H1 (cell line): ENCODE data around the gene SAFB. TPM values are rescaled to one million over a fixed set of nuclear protein-coding genes. Genes with fewer than 3 reads are reported as not detected.

Experiments
- CTCF ChIA-PET: fragments of 300-600 bp; sonication (Branson Sonifier 250); formaldehyde crosslinking; loops from one replicate; lab custom pipeline; 2021; ENCODE audit not compliant: partially characterized antibody; lab: Charles Lee
- POLR2A ChIA-PET: fragments of 300-600 bp; sonication (Branson Sonifier 250); formaldehyde crosslinking; loops from one replicate; lab custom pipeline; 2021; ENCODE audit warnings: inconsistent platforms; ENCODE audit not compliant: partially characterized antibody; lab: Charles Lee
- DNase-seq, 2 experiments: peaks; one replicate each; pipeline versions ENCODE4 v3.0.0 to v3.0.0-alpha.2; 2010 to 2022; ENCODE audit warnings: low spot score in 2 of 2, low read depth in 1 of 2, mixed read lengths in 1 of 2
- FAIRE-seq: peaks from 2 replicates; lab custom pipeline; 2011; peaks lifted over from hg19 to GRCh38; lab: Jason Lieb, UNC
- H2AFZ ChIP-seq: 2 replicates; pipeline ENCODE4 v1.8.1; 2012; ENCODE audit warnings: low read length, inconsistent platforms
- H2AK5ac ChIP-seq: 2 replicates; pipeline ENCODE4 v1.6.1; 2013; ENCODE audit warnings: low read depth, low read length
- H2BK120ac ChIP-seq: replicated peaks from 2 replicates; pipeline ENCODE3; 2013; ENCODE audit warnings: low read depth, low read length, inconsistent platforms
- H2BK12ac ChIP-seq: 2 replicates; pipeline ENCODE4 v1.6.1; 2013; ENCODE audit warnings: low read depth, low read length
- H2BK15ac ChIP-seq: 2 replicates; pipeline ENCODE4 v1.6.1; 2013; ENCODE audit warnings: low read length
- H2BK20ac ChIP-seq: 2 replicates; pipeline ENCODE4 v1.6.1; 2013; ENCODE audit warnings: low read length
- H2BK5ac ChIP-seq: 2 replicates; pipeline ENCODE4 v1.6.1; 2013; ENCODE audit warnings: low read depth, low read length
- H3K14ac ChIP-seq: 2 replicates; pipeline ENCODE4 v1.6.1; 2013; ENCODE audit warnings: inconsistent platforms; ENCODE audit not compliant: insufficient read length
- H3K18ac ChIP-seq: 2 replicates; pipeline ENCODE4 v1.6.1; 2013; ENCODE audit warnings: low read length; ENCODE audit errors: extremely low read depth
- H3K23ac ChIP-seq: 2 replicates; pipeline ENCODE4 v1.6.1; 2013; ENCODE audit warnings: inconsistent platforms; ENCODE audit not compliant: insufficient read length
- H3K23me2 ChIP-seq: 2 replicates; pipeline ENCODE4 v1.6.1; 2013; ENCODE audit warnings: low read depth, low read length
- H3K27ac ChIP-seq: 2 replicates; pipeline ENCODE4 v1.6.1; 2011; ENCODE audit warnings: low read depth, low read length, inconsistent platforms
- H3K27me3 ChIP-seq, 4 experiments: replicated peaks in 1 of 4; 1 replicate in 1 of 4; 2 replicates in 3 of 4; pipeline versions ENCODE4 v1.6.1 to v1.8.1; 2011 to 2013; ENCODE audit warnings: low read length in 3 of 4, mild to moderate bottlenecking in 3 of 4, inconsistent platforms in 2 of 4, mixed read lengths in 2 of 4, moderate library complexity in 1 of 4; ENCODE audit not compliant: control insufficient read depth in 3 of 4, insufficient read depth in 3 of 4; ENCODE audit errors: extremely low read depth in 1 of 4
- H3K36me3 ChIP-seq, 4 experiments: 2 replicates each; pipeline versions ENCODE4 v1.6.1 to v1.8.1; 2011 to 2013; ENCODE audit warnings: mild to moderate bottlenecking in 4 of 4, low read length in 3 of 4, moderate library complexity in 2 of 4, control low read depth in 1 of 4, inconsistent platforms in 1 of 4; ENCODE audit not compliant: insufficient read depth in 4 of 4, control insufficient read depth in 2 of 4
- H3K4ac ChIP-seq: replicated peaks from 2 replicates; pipeline ENCODE3; 2013; ENCODE audit warnings: low read length, low read depth, mixed read lengths, inconsistent platforms; ENCODE audit not compliant: insufficient read length
- H3K4me1 ChIP-seq, 4 experiments: replicated peaks in 1 of 4; 1 replicate in 1 of 4; 2 replicates in 3 of 4; pipeline versions ENCODE4 v1.6.1 to v1.8.1; 2011 to 2013; ENCODE audit warnings: low read length in 3 of 4, inconsistent platforms in 2 of 4, mixed read lengths in 1 of 4; ENCODE audit not compliant: insufficient read depth in 4 of 4, control insufficient read depth in 3 of 4
- H3K4me2 ChIP-seq, 2 experiments: 2 replicates each; pipeline versions ENCODE4 v1.6.1 to v1.8.1; 2011 to 2013; ENCODE audit warnings: low read depth in 2 of 2, low read length in 2 of 2, control low read depth in 1 of 2, inconsistent platforms in 1 of 2, mild to moderate bottlenecking in 1 of 2; ENCODE audit not compliant: insufficient read depth in 1 of 2
- H3K4me3 ChIP-seq, 4 experiments: fragments of 200-600, 300-600 bp in 1 of 4; sonication (generic), shearing (Covaris generic), sonication (Bioruptor Twin) in 1 of 4; 2 replicates each; pipeline versions ENCODE4 v1.5.1 to v1.8.1; 2011 to 2016; ENCODE audit warnings: low read length in 4 of 4, low read depth in 3 of 4, control low read depth in 2 of 4, inconsistent platforms in 2 of 4, mild to moderate bottlenecking in 2 of 4, mixed read lengths in 1 of 4, moderate library complexity in 1 of 4; ENCODE audit not compliant: insufficient read depth in 2 of 4; ENCODE audit errors: extremely low read depth in 1 of 4
- H3K56ac ChIP-seq: replicated peaks from 2 replicates; pipeline ENCODE3; 2013; ENCODE audit warnings: low read depth, mild to moderate bottlenecking, mixed read lengths, low read length, inconsistent platforms; ENCODE audit not compliant: insufficient read length
- H3K79me1 ChIP-seq: 2 replicates; pipeline ENCODE4 v1.6.1; 2013; ENCODE audit warnings: low read depth, low read length, control low read depth
- H3K79me2 ChIP-seq, 2 experiments: 2 replicates each; pipeline versions ENCODE4 v1.6.1 to v1.8.1; 2012 to 2013; ENCODE audit warnings: low read length in 2 of 2, mild to moderate bottlenecking in 2 of 2, inconsistent platforms in 1 of 2; ENCODE audit not compliant: insufficient read depth in 2 of 2, control insufficient read depth in 1 of 2
- H3K9ac ChIP-seq, 4 experiments: replicated peaks in 1 of 4; 1 replicate in 1 of 4; 2 replicates in 3 of 4; pipeline versions ENCODE4 v1.6.1 to v1.8.1; 2011 to 2013; ENCODE audit warnings: low read depth in 3 of 4, low read length in 3 of 4, control low read depth in 2 of 4, mild to moderate bottlenecking in 2 of 4, moderate library complexity in 2 of 4, inconsistent platforms in 1 of 4; ENCODE audit errors: extremely low read depth in 1 of 4
- H3K9me3 ChIP-seq, 2 experiments: 2 replicates each; pipeline versions ENCODE4 v1.6.1 to v1.8.1; 2012 to 2013; ENCODE audit warnings: mild to moderate bottlenecking in 2 of 2, moderate library complexity in 2 of 2, control low read depth in 1 of 2, inconsistent platforms in 1 of 2, low read depth in 1 of 2, low read length in 1 of 2, mixed read lengths in 1 of 2; ENCODE audit not compliant: insufficient read depth in 2 of 2
- H4K20me1 ChIP-seq, 2 experiments: replicated peaks in 1 of 2; 2 replicates each; pipeline versions ENCODE3 to v1.8.1; 2011 to 2013; ENCODE audit warnings: inconsistent platforms in 2 of 2, low read length in 2 of 2, mild to moderate bottlenecking in 1 of 2; ENCODE audit not compliant: insufficient read depth in 2 of 2, control insufficient read depth in 1 of 2
- H4K5ac ChIP-seq: 2 replicates; pipeline ENCODE4 v1.6.1; 2013; ENCODE audit warnings: low read length, low read depth, mixed read lengths, inconsistent platforms; ENCODE audit not compliant: insufficient read length
- H4K8ac ChIP-seq: 2 replicates; pipeline ENCODE4 v1.8.0; 2013; ENCODE audit warnings: mild to moderate bottlenecking, moderate library complexity, low read length, inconsistent platforms; ENCODE audit not compliant: insufficient read depth; ENCODE audit errors: extremely low read depth
- H4K91ac ChIP-seq: replicated peaks from 2 replicates; pipeline ENCODE3; 2013; ENCODE audit warnings: low read length, mixed read lengths, inconsistent platforms; ENCODE audit not compliant: insufficient read length
- BRCA1 ChIP-seq: IDR thresholded peaks from 2 replicates; pipeline ENCODE4 v1.6.1; 2012; ENCODE audit warnings: low read depth, low read length, improper control_type of control experiment
- CEBPB ChIP-seq: IDR thresholded peaks from 2 replicates; pipeline ENCODE4 v1.6.1; 2012; ENCODE audit warnings: low read depth, low read length
- CTBP2 ChIP-seq: IDR thresholded peaks from 2 replicates; pipeline ENCODE4 v1.7.0; 2011; ENCODE audit warnings: borderline replicate concordance, mild to moderate bottlenecking, moderate library complexity, mixed read lengths, low read length; ENCODE audit not compliant: insufficient read depth, insufficient read length
- RNF2 ChIP-seq: fragments of 200-900, 300-1000 bp; sonication (generic); IDR thresholded peaks from 2 replicates; pipeline ENCODE4 v1.7.1; 2016; ENCODE audit warnings: borderline replicate concordance, low read depth, mild to moderate bottlenecking, antibody characterized with exemption, low read length; ENCODE audit not compliant: poor library complexity, severe bottlenecking; ENCODE audit errors: missing control alignments
- SIN3A ChIP-seq, 2 experiments: IDR thresholded peaks in 1 of 2; conservative IDR thresholded peaks in 1 of 2; 2 replicates each; pipeline ENCODE4 v1.6.1; 2011 to 2012; ENCODE audit warnings: low read length in 2 of 2, improper control_type of control experiment in 1 of 2, low read depth in 1 of 2, mild to moderate bottlenecking in 1 of 2
- WGBS, 2 experiments: shearing (Covaris generic) in 1 of 2; methylation state at CpG; one replicate each; pipeline versions ENCODE4 v1.1.6 to v1.1.7; 2013 to 2015; ENCODE audit warnings: low lambda C conversion rate in 2 of 2, mixed read lengths in 2 of 2, inconsistent platforms in 1 of 2, low coverage in 1 of 2, missing lambda C conversion rate in 1 of 2; ENCODE audit not compliant: insufficient replicate concordance in 2 of 2, insufficient coverage in 1 of 2, insufficient read length in 1 of 2; ENCODE audit errors: extremely low coverage in 1 of 2, missing lambda C conversion rate in 1 of 2; 5-methylcytosine and 5-hydroxymethylcytosine counted together
- polyA plus RNA-seq, 7 experiments: library from polyadenylated mRNA; depleted of rRNA in 3 of 7; stranded (reverse) in 5 of 7; unstranded in 2 of 7; fragments of >200 nt in 5 of 7; fragments of 200-250 nt in 2 of 7; gene quantifications; 1 replicate in 5 of 7; 2 replicates in 1 of 7; 4 replicates in 1 of 7; pipeline versions ENCODE4 v1.2.1 to v1.2.3, GENCODE V29; 2011 to 2013; ENCODE audit warnings: missing spikeins in 2 of 7, mixed read lengths in 2 of 7
- total RNA-seq: library from RNA; stranded (reverse); fragmentation: NEBNext Ultra II Directional; extraction: Animal tissue kit (Norgen Biotek cat#: 25700); gene quantifications from 2 replicates; pipeline ENCODE4 v1.2.1, GENCODE V29; 2021

The SAFB gene
- total and polyA plus RNA-seq, 2 of the 8 experiments (the other 6 are each of a cell fraction or from before 2014, with no cell fraction given) = 27.0 to 110 TPM

- H2AFZ ChIP-seq = no peak overlapping the region
- H3K4me1 ChIP-seq = no peaks in the 10 kb centered on the region
- H4K8ac ChIP-seq = no peak overlapping the region
- ChIA-PET CTCF (interaction anchor here (0.8 to 1.7 kb wide), 2 partner anchors 35 to 59 kb away, joined by 3 to 5 read pairs; no protein-coding TSS in a partner anchor), POLR2A (interaction anchor here (0.6 to 0.7 kb wide), 2 partner anchors 29 to 202 kb away, joined by 3 read pairs; no protein-coding TSS in a partner anchor)
- WGBS, 2 experiments = 86% methylated on average over 17 of the region's 18 CpGs; no CpG with 5 or more reads in 1 of the 2 experiments
- no peak overlapping the region for H2BK5ac ChIP-seq
- H2BK120ac ChIP-seq = no peak overlapping the region
- FAIRE-seq (no peak), DNase-seq (no peak)
- no peak overlapping the region for H3K4me2 ChIP-seq
- H2BK12ac ChIP-seq = no peak overlapping the region
- H3K23ac ChIP-seq = no peak overlapping the region
- no peaks in the 10 kb centered on the region for H3K79me2 ChIP-seq
- H3K23me2 ChIP-seq = no peaks in the 10 kb centered on the region
- H4K5ac ChIP-seq = no peak overlapping the region
- H3K36me3 ChIP-seq = peaks cover 39 to 84% (median 71%) of the 10 kb centered on the region in 4 experiments
- H3K27me3 ChIP-seq = no peaks in the 10 kb centered on the region
- peaks cover 8% of the 10 kb centered on the region for H3K79me1 ChIP-seq
- H3K4ac ChIP-seq = no peak overlapping the region
- no peak overlapping the region for H3K4me3 ChIP-seq
- no peak overlapping the region for H3K14ac ChIP-seq
- no peak overlapping the region for H3K18ac ChIP-seq
- H3K9me3 ChIP-seq = no peaks in the 10 kb centered on the region
- H3K27ac ChIP-seq = no peak overlapping the region
- H3K9ac ChIP-seq = no peak overlapping the region
- no peak overlapping the region for H2AK5ac ChIP-seq
- peaks cover 2 to 19% of the 10 kb centered on the region in 2 experiments for H4K20me1 ChIP-seq
- no peak overlapping the region for H2BK15ac ChIP-seq
- H4K91ac ChIP-seq = no peak overlapping the region
- H3K56ac ChIP-seq = no peak overlapping the region
- H2BK20ac ChIP-seq = no peak overlapping the region
- TF ChIP-seq BRCA1 (no peak), CTBP2 (no peak), RNF2 (no peak), CEBPB (no peak), SIN3A (conservative IDR thresholded peaks at IDR 0.05 in 1 of 2, IDR thresholded peaks at IDR 0.05 in 1 of 2; ENCODE audit: low read depth in 1 of 2, low read length in 2 of 2) (no peak)
- TF ChIP-seq, all 59 proteins: peak for 0
Observed at GRCh38 chr19:5595129-5595528, 27.8 kb upstream of the SAFB start.
